H1 (cell line): ENCODE results near the gene BIN1. TPM values are rescaled to one million over a fixed set of nuclear protein-coding genes. Genes with fewer than 3 reads are reported as not detected.

ENCODE experiments used
- CTCF ChIA-PET: fragments of 300-600 bp; sonication (Branson Sonifier 250); formaldehyde crosslinking; loops from one replicate; lab custom pipeline; 2021; ENCODE audit not compliant: partially characterized antibody; lab: Charles Lee
- POLR2A ChIA-PET: fragments of 300-600 bp; sonication (Branson Sonifier 250); formaldehyde crosslinking; loops from one replicate; lab custom pipeline; 2021; ENCODE audit warnings: inconsistent platforms; ENCODE audit not compliant: partially characterized antibody; lab: Charles Lee
- DNase-seq, 2 experiments: peaks; one replicate each; pipeline versions ENCODE4 v3.0.0 to v3.0.0-alpha.2; 2010 to 2022; ENCODE audit warnings: low spot score in 2 of 2, low read depth in 1 of 2, mixed read lengths in 1 of 2
- FAIRE-seq: peaks from 2 replicates; lab custom pipeline; 2011; peaks lifted over from hg19 to GRCh38; lab: Jason Lieb, UNC
- H2AFZ ChIP-seq: 2 replicates; pipeline ENCODE4 v1.8.1; 2012; ENCODE audit warnings: low read length, inconsistent platforms
- H2AK5ac ChIP-seq: 2 replicates; pipeline ENCODE4 v1.6.1; 2013; ENCODE audit warnings: low read depth, low read length
- H2BK120ac ChIP-seq: replicated peaks from 2 replicates; pipeline ENCODE3; 2013; ENCODE audit warnings: low read depth, low read length, inconsistent platforms
- H2BK12ac ChIP-seq: 2 replicates; pipeline ENCODE4 v1.6.1; 2013; ENCODE audit warnings: low read depth, low read length
- H2BK15ac ChIP-seq: 2 replicates; pipeline ENCODE4 v1.6.1; 2013; ENCODE audit warnings: low read length
- H2BK20ac ChIP-seq: 2 replicates; pipeline ENCODE4 v1.6.1; 2013; ENCODE audit warnings: low read length
- H2BK5ac ChIP-seq: 2 replicates; pipeline ENCODE4 v1.6.1; 2013; ENCODE audit warnings: low read depth, low read length
- H3K14ac ChIP-seq: 2 replicates; pipeline ENCODE4 v1.6.1; 2013; ENCODE audit warnings: inconsistent platforms; ENCODE audit not compliant: insufficient read length
- H3K18ac ChIP-seq: 2 replicates; pipeline ENCODE4 v1.6.1; 2013; ENCODE audit warnings: low read length; ENCODE audit errors: extremely low read depth
- H3K23ac ChIP-seq: 2 replicates; pipeline ENCODE4 v1.6.1; 2013; ENCODE audit warnings: inconsistent platforms; ENCODE audit not compliant: insufficient read length
- H3K23me2 ChIP-seq: 2 replicates; pipeline ENCODE4 v1.6.1; 2013; ENCODE audit warnings: low read depth, low read length
- H3K27ac ChIP-seq: 2 replicates; pipeline ENCODE4 v1.6.1; 2011; ENCODE audit warnings: low read depth, low read length, inconsistent platforms
- H3K27me3 ChIP-seq, 4 experiments: replicated peaks in 1 of 4; 1 replicate in 1 of 4; 2 replicates in 3 of 4; pipeline versions ENCODE4 v1.6.1 to v1.8.1; 2011 to 2013; ENCODE audit warnings: low read length in 3 of 4, mild to moderate bottlenecking in 3 of 4, inconsistent platforms in 2 of 4, mixed read lengths in 2 of 4, moderate library complexity in 1 of 4; ENCODE audit not compliant: control insufficient read depth in 3 of 4, insufficient read depth in 3 of 4; ENCODE audit errors: extremely low read depth in 1 of 4
- H3K36me3 ChIP-seq, 4 experiments: 2 replicates each; pipeline versions ENCODE4 v1.6.1 to v1.8.1; 2011 to 2013; ENCODE audit warnings: mild to moderate bottlenecking in 4 of 4, low read length in 3 of 4, moderate library complexity in 2 of 4, control low read depth in 1 of 4, inconsistent platforms in 1 of 4; ENCODE audit not compliant: insufficient read depth in 4 of 4, control insufficient read depth in 2 of 4
- H3K4ac ChIP-seq: replicated peaks from 2 replicates; pipeline ENCODE3; 2013; ENCODE audit warnings: low read length, low read depth, mixed read lengths, inconsistent platforms; ENCODE audit not compliant: insufficient read length
- H3K4me1 ChIP-seq, 4 experiments: replicated peaks in 1 of 4; 1 replicate in 1 of 4; 2 replicates in 3 of 4; pipeline versions ENCODE4 v1.6.1 to v1.8.1; 2011 to 2013; ENCODE audit warnings: low read length in 3 of 4, inconsistent platforms in 2 of 4, mixed read lengths in 1 of 4; ENCODE audit not compliant: insufficient read depth in 4 of 4, control insufficient read depth in 3 of 4
- H3K4me2 ChIP-seq, 2 experiments: 2 replicates each; pipeline versions ENCODE4 v1.6.1 to v1.8.1; 2011 to 2013; ENCODE audit warnings: low read depth in 2 of 2, low read length in 2 of 2, control low read depth in 1 of 2, inconsistent platforms in 1 of 2, mild to moderate bottlenecking in 1 of 2; ENCODE audit not compliant: insufficient read depth in 1 of 2
- H3K4me3 ChIP-seq, 4 experiments: fragments of 200-600, 300-600 bp in 1 of 4; sonication (generic), shearing (Covaris generic), sonication (Bioruptor Twin) in 1 of 4; 2 replicates each; pipeline versions ENCODE4 v1.5.1 to v1.8.1; 2011 to 2016; ENCODE audit warnings: low read length in 4 of 4, low read depth in 3 of 4, control low read depth in 2 of 4, inconsistent platforms in 2 of 4, mild to moderate bottlenecking in 2 of 4, mixed read lengths in 1 of 4, moderate library complexity in 1 of 4; ENCODE audit not compliant: insufficient read depth in 2 of 4; ENCODE audit errors: extremely low read depth in 1 of 4
- H3K56ac ChIP-seq: replicated peaks from 2 replicates; pipeline ENCODE3; 2013; ENCODE audit warnings: low read depth, mild to moderate bottlenecking, mixed read lengths, low read length, inconsistent platforms; ENCODE audit not compliant: insufficient read length
- H3K79me1 ChIP-seq: 2 replicates; pipeline ENCODE4 v1.6.1; 2013; ENCODE audit warnings: low read depth, low read length, control low read depth
- H3K79me2 ChIP-seq, 2 experiments: 2 replicates each; pipeline versions ENCODE4 v1.6.1 to v1.8.1; 2012 to 2013; ENCODE audit warnings: low read length in 2 of 2, mild to moderate bottlenecking in 2 of 2, inconsistent platforms in 1 of 2; ENCODE audit not compliant: insufficient read depth in 2 of 2, control insufficient read depth in 1 of 2
- H3K9ac ChIP-seq, 4 experiments: replicated peaks in 1 of 4; 1 replicate in 1 of 4; 2 replicates in 3 of 4; pipeline versions ENCODE4 v1.6.1 to v1.8.1; 2011 to 2013; ENCODE audit warnings: low read depth in 3 of 4, low read length in 3 of 4, control low read depth in 2 of 4, mild to moderate bottlenecking in 2 of 4, moderate library complexity in 2 of 4, inconsistent platforms in 1 of 4; ENCODE audit errors: extremely low read depth in 1 of 4
- H3K9me3 ChIP-seq, 2 experiments: 2 replicates each; pipeline versions ENCODE4 v1.6.1 to v1.8.1; 2012 to 2013; ENCODE audit warnings: mild to moderate bottlenecking in 2 of 2, moderate library complexity in 2 of 2, control low read depth in 1 of 2, inconsistent platforms in 1 of 2, low read depth in 1 of 2, low read length in 1 of 2, mixed read lengths in 1 of 2; ENCODE audit not compliant: insufficient read depth in 2 of 2
- H4K20me1 ChIP-seq, 2 experiments: replicated peaks in 1 of 2; 2 replicates each; pipeline versions ENCODE3 to v1.8.1; 2011 to 2013; ENCODE audit warnings: inconsistent platforms in 2 of 2, low read length in 2 of 2, mild to moderate bottlenecking in 1 of 2; ENCODE audit not compliant: insufficient read depth in 2 of 2, control insufficient read depth in 1 of 2
- H4K5ac ChIP-seq: 2 replicates; pipeline ENCODE4 v1.6.1; 2013; ENCODE audit warnings: low read length, low read depth, mixed read lengths, inconsistent platforms; ENCODE audit not compliant: insufficient read length
- H4K8ac ChIP-seq: 2 replicates; pipeline ENCODE4 v1.8.0; 2013; ENCODE audit warnings: mild to moderate bottlenecking, moderate library complexity, low read length, inconsistent platforms; ENCODE audit not compliant: insufficient read depth; ENCODE audit errors: extremely low read depth
- H4K91ac ChIP-seq: replicated peaks from 2 replicates; pipeline ENCODE3; 2013; ENCODE audit warnings: low read length, mixed read lengths, inconsistent platforms; ENCODE audit not compliant: insufficient read length
- CHD2 ChIP-seq: IDR thresholded peaks from 2 replicates; pipeline ENCODE4 v1.6.1; 2012; ENCODE audit warnings: low read length, improper control_type of control experiment
- CTBP2 ChIP-seq: IDR thresholded peaks from 2 replicates; pipeline ENCODE4 v1.7.0; 2011; ENCODE audit warnings: borderline replicate concordance, mild to moderate bottlenecking, moderate library complexity, mixed read lengths, low read length; ENCODE audit not compliant: insufficient read depth, insufficient read length
- GABPA ChIP-seq: IDR thresholded peaks from 2 replicates; pipeline ENCODE4 v1.6.1; 2011; ENCODE audit warnings: mild to moderate bottlenecking, low read length, moderate library complexity, borderline replicate concordance; ENCODE audit not compliant: insufficient read depth
- JUN ChIP-seq: IDR thresholded peaks from 2 replicates; pipeline ENCODE4 v1.6.1; 2011; ENCODE audit warnings: low read depth, mild to moderate bottlenecking, improper control_type of control experiment, low read length
- JUND ChIP-seq: IDR thresholded peaks from 2 replicates; pipeline ENCODE4 v1.6.1; 2011; ENCODE audit warnings: mild to moderate bottlenecking, improper control_type of control experiment, low read length
- KDM1A ChIP-seq: fragments of 200-600, 300-600 bp; sonication (generic); IDR thresholded peaks from 2 replicates; pipeline ENCODE4 v1.7.1; 2016; ENCODE audit warnings: mild to moderate bottlenecking, low read length, borderline replicate concordance
- POLR2AphosphoS5 ChIP-seq: IDR thresholded peaks from 2 replicates; pipeline ENCODE4 v1.6.1; 2011; ENCODE audit warnings: low read depth, low read length
- RAD21 ChIP-seq, 2 experiments: IDR thresholded peaks in 1 of 2; conservative IDR thresholded peaks in 1 of 2; 2 replicates each; pipeline ENCODE4 v1.6.1; 2011; ENCODE audit warnings: low read depth in 2 of 2, low read length in 2 of 2, improper control_type of control experiment in 1 of 2, inconsistent platforms in 1 of 2, mild to moderate bottlenecking in 1 of 2, moderate library complexity in 1 of 2
- RBBP5 ChIP-seq: IDR thresholded peaks from 2 replicates; pipeline ENCODE4 v1.7.1; 2012; ENCODE audit warnings: low read depth, mild to moderate bottlenecking, inconsistent platforms, low read length, moderate library complexity, borderline replicate concordance
- RXRA ChIP-seq: IDR thresholded peaks from 2 replicates; pipeline ENCODE4 v1.6.1; 2011; ENCODE audit warnings: low read depth, mild to moderate bottlenecking, low read length, moderate library complexity; ENCODE audit not compliant: insufficient read depth
- SIN3A ChIP-seq, 2 experiments: IDR thresholded peaks in 1 of 2; conservative IDR thresholded peaks in 1 of 2; 2 replicates each; pipeline ENCODE4 v1.6.1; 2011 to 2012; ENCODE audit warnings: low read length in 2 of 2, improper control_type of control experiment in 1 of 2, low read depth in 1 of 2, mild to moderate bottlenecking in 1 of 2
- SUZ12 ChIP-seq: fragments of 200-600 bp; sonication (generic); IDR thresholded peaks from 2 replicates; pipeline ENCODE4 v1.6.1; 2012; ENCODE audit warnings: mild to moderate bottlenecking, inconsistent platforms, low read length, moderate library complexity, mixed read lengths
- WGBS, 2 experiments: shearing (Covaris generic) in 1 of 2; methylation state at CpG; one replicate each; pipeline versions ENCODE4 v1.1.6 to v1.1.7; 2013 to 2015; ENCODE audit warnings: low lambda C conversion rate in 2 of 2, mixed read lengths in 2 of 2, inconsistent platforms in 1 of 2, low coverage in 1 of 2, missing lambda C conversion rate in 1 of 2; ENCODE audit not compliant: insufficient replicate concordance in 2 of 2, insufficient coverage in 1 of 2, insufficient read length in 1 of 2; ENCODE audit errors: extremely low coverage in 1 of 2, missing lambda C conversion rate in 1 of 2; 5-methylcytosine and 5-hydroxymethylcytosine counted together
- polyA plus RNA-seq, 7 experiments: library from polyadenylated mRNA; depleted of rRNA in 3 of 7; stranded (reverse) in 5 of 7; unstranded in 2 of 7; fragments of >200 nt in 5 of 7; fragments of 200-250 nt in 2 of 7; gene quantifications; 1 replicate in 5 of 7; 2 replicates in 1 of 7; 4 replicates in 1 of 7; pipeline versions ENCODE4 v1.2.1 to v1.2.3, GENCODE V29; 2011 to 2013; ENCODE audit warnings: missing spikeins in 2 of 7, mixed read lengths in 2 of 7
- total RNA-seq: library from RNA; stranded (reverse); fragmentation: NEBNext Ultra II Directional; extraction: Animal tissue kit (Norgen Biotek cat#: 25700); gene quantifications from 2 replicates; pipeline ENCODE4 v1.2.1, GENCODE V29; 2021
- TF ChIP-seq, protein P1 (sequence below): IDR thresholded peaks from 2 replicates; pipeline ENCODE4 v1.6.1; 2012; ENCODE audit warnings: inconsistent platforms

BIN1 gene
- total and polyA plus RNA-seq, 2 of the 8 experiments (the other 6 are each of a cell fraction or from before 2014, with no cell fraction given) = 23.6 to 35.6 TPM

- Histone ChIP-seq H2BK120ac (no peak overlapping the region), H3K9me3 (peaks cover 13 to 25% of the 10 kb centered on the region in 2 experiments; a peak in 3 of 4 replicates), H3K27ac (no peak overlapping the region), H3K9ac (no peak overlapping the region), H2AK5ac (no peak overlapping the region), H4K20me1 (no peaks in the 10 kb centered on the region), H2BK20ac (no peak overlapping the region), H3K23me2 (no peaks in the 10 kb centered on the region), H4K5ac (no peak overlapping the region), H4K91ac (no peak overlapping the region), H3K18ac (no peak overlapping the region), H2BK12ac (no peak overlapping the region), H3K79me2 (no peaks in the 10 kb centered on the region), H3K56ac (no peak overlapping the region), H3K14ac (no peak overlapping the region), H4K8ac (no peak overlapping the region), H2BK5ac (no peak overlapping the region), H3K4me1 (no peaks in the 10 kb centered on the region), H3K4me3 (no peak overlapping the region), H3K36me3 (no peaks in the 10 kb centered on the region), H2AFZ (no peak overlapping the region), H3K23ac (no peak overlapping the region), H3K4ac (no peak overlapping the region), H2BK15ac (no peak overlapping the region), H3K4me2 (no peak overlapping the region), H3K27me3 (no peaks in the 10 kb centered on the region), H3K79me1 (no peaks in the 10 kb centered on the region)
- FAIRE-seq (no peak), DNase-seq (no peak)
- CTCF ChIA-PET = interaction anchor here (0.6 to 2.2 kb wide), 3 partner anchors 53 to 257 kb away, joined by 3 to 12 read pairs (median 3); no protein-coding TSS in a partner anchor
- POLR2A ChIA-PET = interaction anchor here (0.5 kb wide), 2 partner anchors 73 to 136 kb away, joined by 3 to 5 read pairs; no protein-coding TSS in a partner anchor
- WGBS, 2 experiments = 94% methylated on average over 1 of the region's 1 CpG; no CpG with 5 or more reads in 1 of the 2 experiments
- no peak for TF ChIP-seq JUN
- no peak for TF ChIP-seq POLR2AphosphoS5
- no peak for TF ChIP-seq RAD21 (IDR thresholded peaks at IDR 0.05 in 1 of 2, conservative IDR thresholded peaks at IDR 0.05 in 1 of 2; ENCODE audit: low read depth in 2 of 2, low read length in 2 of 2)
- TF ChIP-seq GABPA = no peak
- TF ChIP-seq, protein P1, sequence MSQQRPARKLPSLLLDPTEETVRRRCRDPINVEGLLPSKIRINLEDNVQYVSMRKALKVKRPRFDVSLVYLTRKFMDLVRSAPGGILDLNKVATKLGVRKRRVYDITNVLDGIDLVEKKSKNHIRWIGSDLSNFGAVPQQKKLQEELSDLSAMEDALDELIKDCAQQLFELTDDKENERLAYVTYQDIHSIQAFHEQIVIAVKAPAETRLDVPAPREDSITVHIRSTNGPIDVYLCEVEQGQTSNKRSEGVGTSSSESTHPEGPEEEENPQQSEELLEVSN = no peak
- TF ChIP-seq CHD2 = no peak
- TF ChIP-seq SUZ12 = no peak
- TF ChIP-seq RXRA = no peak
- TF ChIP-seq RBBP5 = no peak
- TF ChIP-seq KDM1A = no peak
- no peak for TF ChIP-seq CTBP2
- no peak for TF ChIP-seq JUND
- TF ChIP-seq SIN3A (conservative IDR thresholded peaks at IDR 0.05 in 1 of 2, IDR thresholded peaks at IDR 0.05 in 1 of 2; ENCODE audit: low read depth in 1 of 2, low read length in 2 of 2) = no peak
These were observed 14.4 kb upstream of the BIN1 start for GRCh38 chr2:127121353-127121752.
